SU-DHL-6 (cell line): ENCODE results near the gene RPIA.

Source experiments
- EZH2phosphoT487 ChIP-seq: fragments of 200-600 bp; sonication (generic), shearing (Covaris generic); conservative IDR thresholded peaks from 2 replicates; pipeline ENCODE4 v1.6.1; 2018; ENCODE audit warnings: mild to moderate bottlenecking, antibody characterized with exemption, low read length, moderate library complexity, mixed read lengths
- TF ChIP-seq, protein P1 (sequence below): fragments of 200-600 bp; sonication (generic); IDR thresholded peaks from one replicate; pipeline ENCODE4 v1.5.1; 2017; ENCODE audit warnings: antibody characterized with exemption, mild to moderate bottlenecking, low read length, moderate library complexity; ENCODE audit not compliant: insufficient read depth, poor library complexity, severe bottlenecking

DNA sequence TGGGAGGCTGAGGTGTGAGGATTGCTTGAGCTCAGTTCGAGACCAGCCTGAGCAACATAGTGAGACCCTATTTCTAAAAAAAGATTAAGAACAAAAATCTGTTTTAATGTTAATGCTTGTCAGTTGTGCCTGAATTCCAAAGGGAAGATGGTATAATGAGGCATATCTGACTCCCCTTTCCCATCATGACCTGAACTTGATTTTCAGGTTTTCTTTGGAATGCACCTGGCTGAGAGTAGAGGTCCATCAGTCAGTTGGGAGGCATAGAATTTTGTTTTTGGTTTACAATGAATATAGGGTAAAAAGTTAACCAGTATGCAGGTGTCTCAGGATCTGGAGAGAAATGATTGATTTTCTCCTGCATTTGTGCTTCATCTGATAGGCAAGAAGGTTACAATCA is 20.4 kb downstream of the RPIA start:
- TF ChIP-seq, protein P1, sequence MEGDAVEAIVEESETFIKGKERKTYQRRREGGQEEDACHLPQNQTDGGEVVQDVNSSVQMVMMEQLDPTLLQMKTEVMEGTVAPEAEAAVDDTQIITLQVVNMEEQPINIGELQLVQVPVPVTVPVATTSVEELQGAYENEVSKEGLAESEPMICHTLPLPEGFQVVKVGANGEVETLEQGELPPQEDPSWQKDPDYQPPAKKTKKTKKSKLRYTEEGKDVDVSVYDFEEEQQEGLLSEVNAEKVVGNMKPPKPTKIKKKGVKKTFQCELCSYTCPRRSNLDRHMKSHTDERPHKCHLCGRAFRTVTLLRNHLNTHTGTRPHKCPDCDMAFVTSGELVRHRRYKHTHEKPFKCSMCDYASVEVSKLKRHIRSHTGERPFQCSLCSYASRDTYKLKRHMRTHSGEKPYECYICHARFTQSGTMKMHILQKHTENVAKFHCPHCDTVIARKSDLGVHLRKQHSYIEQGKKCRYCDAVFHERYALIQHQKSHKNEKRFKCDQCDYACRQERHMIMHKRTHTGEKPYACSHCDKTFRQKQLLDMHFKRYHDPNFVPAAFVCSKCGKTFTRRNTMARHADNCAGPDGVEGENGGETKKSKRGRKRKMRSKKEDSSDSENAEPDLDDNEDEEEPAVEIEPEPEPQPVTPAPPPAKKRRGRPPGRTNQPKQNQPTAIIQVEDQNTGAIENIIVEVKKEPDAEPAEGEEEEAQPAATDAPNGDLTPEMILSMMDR, result no peak
- no peak for TF ChIP-seq EZH2phosphoT487
